Neutrophil (primary cell): ENCODE data around the gene FIBCD1.

Experiments used
- H3K27ac ChIP-seq: fragments of 200-600 bp; sonication (generic); 2 replicates; pipeline ENCODE4 v1.5.1; 2016; ENCODE audit warnings: mild to moderate bottlenecking, moderate library complexity
- H3K27me3 ChIP-seq: fragments of 200-600 bp; sonication (generic); 2 replicates; pipeline ENCODE4 v1.6.0; 2016; ENCODE audit warnings: mild to moderate bottlenecking
- H3K36me3 ChIP-seq: fragments of 200-600 bp; sonication (generic); 2 replicates; pipeline ENCODE4 v1.5.1; 2017
- H3K4me1 ChIP-seq, 2 experiments: fragments of 200-600 bp in 1 of 2; sonication (generic) in 1 of 2; 1 replicate in 1 of 2; 2 replicates in 1 of 2; pipeline versions ENCODE4 v1.5.1 to v1.6.1; 2013 to 2016; ENCODE audit warnings: low read depth in 1 of 2, low read length in 1 of 2, mild to moderate bottlenecking in 1 of 2, moderate library complexity in 1 of 2; ENCODE audit not compliant: control insufficient read depth in 1 of 2, insufficient read depth in 1 of 2
- H3K4me3 ChIP-seq, 2 experiments: fragments of 200-600 bp in 1 of 2; sonication (generic) in 1 of 2; 1 replicate in 1 of 2; 2 replicates in 1 of 2; pipeline ENCODE4 v1.5.1; 2013 to 2016; ENCODE audit warnings: low read depth in 1 of 2, low read length in 1 of 2, mild to moderate bottlenecking in 1 of 2, moderate library complexity in 1 of 2
- H3K9me3 ChIP-seq: fragments of 200-600 bp; sonication (generic); 2 replicates; pipeline ENCODE4 v1.5.1; 2016
- CTCF ChIP-seq: fragments of 200-600 bp; sonication (generic); IDR thresholded peaks from 2 replicates; pipeline ENCODE4 v1.5.1; 2016; ENCODE audit warnings: antibody characterized with exemption

The FIBCD1 gene

GRCh38 chr9:130919559-130920145 lies 19.4 kb downstream of the FIBCD1 start:
- no peaks in the 10 kb centered on the region for H3K36me3 ChIP-seq
- H3K4me1 ChIP-seq = no peaks in the 10 kb centered on the region
- no peak for TF ChIP-seq CTCF
- H3K9me3 ChIP-seq = no peaks in the 10 kb centered on the region
- H3K27me3 ChIP-seq = peaks cover 42% of the 10 kb centered on the region
- no peak overlapping the region for H3K4me3 ChIP-seq
- no peak overlapping the region for H3K27ac ChIP-seq

GRCh38 chr9:130918826-130919558 lies 20.1 kb downstream of the FIBCD1 start:
- H3K27me3 ChIP-seq = peaks cover 42% of the 10 kb centered on the region
- H3K27ac ChIP-seq = no peak overlapping the region
- no peaks in the 10 kb centered on the region for H3K9me3 ChIP-seq
- H3K4me1 ChIP-seq = no peaks in the 10 kb centered on the region
- no peak for TF ChIP-seq CTCF
- H3K4me3 ChIP-seq = no peak overlapping the region
- no peaks in the 10 kb centered on the region for H3K36me3 ChIP-seq

GRCh38 chr9:130918101-130918825 lies 20.8 kb downstream of the FIBCD1 start:
- TF ChIP-seq CTCF = no peak
- Histone ChIP-seq H3K27me3 (peaks cover 41% of the 10 kb centered on the region), H3K4me1 (no peaks in the 10 kb centered on the region), H3K9me3 (no peaks in the 10 kb centered on the region), H3K36me3 (no peaks in the 10 kb centered on the region), H3K4me3 (no peak overlapping the region), H3K27ac (no peak overlapping the region)

GRCh38 chr9:130917168-130917960 lies 21.7 kb downstream of the FIBCD1 start:
- H3K36me3 ChIP-seq = no peaks in the 10 kb centered on the region
- no peaks in the 10 kb centered on the region for H3K9me3 ChIP-seq
- no peak for TF ChIP-seq CTCF
- no peak overlapping the region for H3K27ac ChIP-seq
- H3K4me3 ChIP-seq = no peak overlapping the region
- peaks cover 35% of the 10 kb centered on the region for H3K27me3 ChIP-seq
- H3K4me1 ChIP-seq = no peaks in the 10 kb centered on the region

DNA sequence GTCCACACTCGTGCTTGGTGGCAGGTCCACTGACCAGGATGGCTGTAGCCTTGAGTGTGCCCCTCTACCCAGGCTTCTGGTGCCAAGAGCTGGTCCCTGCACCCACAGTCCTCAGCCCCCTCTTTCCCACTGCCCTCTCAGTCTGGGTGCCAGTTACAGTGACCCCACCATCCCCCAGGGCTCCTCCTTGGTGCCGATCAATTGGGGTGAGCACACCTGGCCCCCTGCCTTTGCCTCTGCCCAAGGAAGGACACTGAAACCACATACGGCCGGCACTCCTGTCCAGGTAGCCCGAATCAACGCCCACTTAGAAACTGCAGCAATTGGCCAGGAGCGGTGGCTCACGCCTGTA lies 24.0 kb downstream of the FIBCD1 start:
- Histone ChIP-seq H3K4me1 (no peaks in the 10 kb centered on the region), H3K36me3 (no peaks in the 10 kb centered on the region), H3K9me3 (no peaks in the 10 kb centered on the region), H3K27ac (no peak overlapping the region), H3K4me3 (no peak overlapping the region), H3K27me3 (peaks cover 26% of the 10 kb centered on the region)
- TF ChIP-seq CTCF = no peak
